GM08714 (cell line): ENCODE data around the gene TNS3.
"Not testable (repeated sequence)": the region's sequence is repeated elsewhere in the genome, so short reads cannot be mapped to it uniquely, and the experiment has no call there.

ENCODE experiments used
- H3K4me3 ChIP-seq: fragments of 200-500 bp; sonication (Bioruptor generic); 2 replicates; pipeline ENCODE4 v1.5.1; 2014; ENCODE audit warnings: mild to moderate bottlenecking, low read length, inconsistent platforms
- ZNF274 ChIP-seq: IDR thresholded peaks from 2 replicates; pipeline ENCODE4 v1.6.1; 2012; ENCODE audit warnings: mild to moderate bottlenecking, low read depth, low read length

The TNS3 gene

DNA sequence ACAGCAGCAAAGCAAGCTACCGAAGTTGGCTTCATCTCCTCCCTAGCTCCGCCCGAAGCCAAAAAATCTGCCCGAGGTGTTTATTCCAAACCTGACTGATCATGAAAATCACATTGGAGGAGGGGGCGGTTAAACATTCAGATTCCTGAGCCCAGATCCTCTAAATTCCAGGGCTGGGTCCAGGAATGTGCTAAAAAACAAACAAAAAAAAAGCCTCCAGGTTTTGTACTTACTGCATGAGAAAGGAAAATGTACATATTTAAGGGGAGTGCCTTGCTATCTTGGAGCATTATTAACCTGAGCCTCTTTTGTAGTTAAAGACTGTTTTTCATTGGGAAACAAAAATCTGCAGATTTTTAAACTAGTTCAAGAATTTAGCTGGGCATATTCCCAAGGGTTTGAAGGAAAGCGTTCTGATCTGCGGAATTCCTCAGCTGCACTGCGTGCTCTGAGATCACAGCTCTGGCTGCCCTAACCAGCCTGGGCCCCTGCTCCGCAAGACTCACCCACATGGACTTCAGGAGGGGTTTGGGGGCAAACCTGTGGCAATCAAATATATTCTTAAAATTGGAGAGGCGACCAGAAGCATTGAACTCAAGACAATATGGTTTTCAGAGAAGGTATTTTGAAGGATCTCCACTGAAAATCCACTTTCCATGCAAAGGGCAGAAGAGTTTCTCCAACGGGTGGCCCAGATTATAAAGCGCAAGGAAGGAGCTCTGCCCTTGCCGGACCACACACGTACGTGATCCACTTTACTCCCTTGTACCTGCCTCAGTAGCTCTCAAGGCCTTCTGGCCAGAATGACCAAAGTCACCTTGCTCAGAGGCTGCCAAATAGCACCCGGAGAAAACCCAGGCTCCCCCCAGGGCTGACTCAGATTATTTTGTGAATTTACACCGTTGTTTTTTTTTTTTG, 10.0 kb upstream of the TNS3 start:
- no peak for TF ChIP-seq ZNF274
- H3K4me3 ChIP-seq, result no peak overlapping the region

DNA sequence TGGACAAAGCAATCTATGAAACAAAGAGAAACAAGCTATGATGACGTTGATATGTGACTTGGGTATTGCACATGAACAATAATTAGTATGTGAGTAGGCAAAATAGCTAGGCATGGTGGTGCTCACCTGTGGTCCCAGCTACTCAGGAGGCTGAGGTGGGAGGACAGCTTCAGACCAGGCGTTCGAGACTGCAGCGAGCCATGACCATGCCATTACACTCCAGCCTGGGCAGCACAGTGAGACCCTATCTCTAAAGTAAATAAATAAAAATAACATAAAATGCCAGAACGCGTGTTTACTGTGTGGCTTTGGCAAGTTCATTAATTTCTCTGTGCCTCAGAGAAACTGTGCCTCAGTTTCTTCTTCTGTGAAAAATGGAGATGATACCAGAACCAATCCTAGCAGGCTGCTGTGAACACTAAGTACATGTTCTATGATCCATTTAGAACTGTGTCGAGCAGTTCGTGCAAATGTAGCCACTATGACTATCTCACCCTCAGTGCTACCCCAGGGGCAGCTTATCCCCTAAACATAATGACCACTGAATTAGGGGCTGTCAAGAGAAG, 9.3 kb upstream of the TNS3 start:
- TF ChIP-seq ZNF274, result no peak
- H3K4me3 ChIP-seq, result no peak overlapping the region

DNA sequence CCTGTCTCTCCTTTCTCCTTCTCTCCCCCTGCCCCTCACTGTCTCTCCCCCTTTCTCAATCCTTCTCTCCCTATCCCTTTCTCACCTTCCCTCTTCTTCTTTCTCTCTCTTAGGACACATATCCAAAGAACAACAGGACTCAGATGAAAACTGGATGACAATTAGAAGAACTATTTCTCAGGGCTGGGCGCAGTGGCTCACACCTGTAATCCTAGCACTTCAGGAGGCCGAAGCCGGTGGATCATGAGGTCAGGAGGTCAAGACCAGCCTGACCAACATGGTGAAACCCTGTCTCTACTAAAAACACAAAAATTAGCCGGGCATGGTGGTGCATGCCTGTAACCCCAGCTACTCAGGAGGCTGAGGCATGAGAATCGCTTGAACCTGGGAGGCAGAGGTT, 8.3 kb upstream of the TNS3 start:
- not testable (repeated sequence) for H3K4me3 ChIP-seq

DNA sequence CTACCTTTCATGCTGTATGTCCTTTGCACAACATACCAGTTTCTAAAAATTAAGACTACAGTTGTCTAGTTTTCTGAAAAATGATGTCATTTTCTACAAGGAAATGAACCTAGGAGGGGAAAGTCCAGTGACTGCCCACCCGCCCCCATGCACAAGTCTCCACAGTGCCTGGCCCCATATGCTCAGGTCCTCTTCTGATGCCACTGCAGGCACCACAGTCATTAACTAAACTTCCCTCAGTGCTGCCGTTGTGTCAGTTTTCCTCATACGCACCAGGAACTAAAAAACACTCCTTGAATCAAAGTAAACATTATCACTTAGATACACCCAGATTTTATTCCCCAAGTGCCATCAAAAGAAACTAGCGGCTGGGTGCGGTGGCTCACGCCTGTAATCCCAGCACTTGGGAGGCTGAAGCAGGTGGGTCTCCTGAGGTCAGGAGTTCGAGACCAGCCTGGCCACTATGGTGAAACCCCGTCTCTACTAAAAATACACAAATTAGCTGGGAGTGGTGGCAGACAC, 6.9 kb upstream of the TNS3 start:
- no peak overlapping the region for H3K4me3 ChIP-seq
- TF ChIP-seq ZNF274, result no peak

DNA sequence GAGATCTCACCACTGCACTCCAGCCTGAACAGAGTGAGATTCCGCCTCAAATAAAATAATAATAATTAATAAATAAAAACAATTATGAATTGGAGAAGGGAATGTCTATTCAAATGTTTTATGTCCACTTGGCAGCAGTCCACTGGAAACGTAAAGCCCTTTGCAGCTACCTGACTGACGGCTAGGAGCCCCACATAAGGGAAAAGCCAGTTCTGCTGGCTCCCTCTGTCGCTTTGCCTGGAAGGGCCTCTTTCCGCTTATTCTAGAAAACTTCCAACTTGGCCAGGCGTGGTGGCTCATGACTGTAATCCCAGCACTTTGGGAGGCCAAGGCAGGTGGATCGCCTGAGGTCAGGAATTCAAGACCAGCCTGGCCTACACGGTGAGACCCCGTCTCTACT, 6.1 kb upstream of the TNS3 start:
- H3K4me3 ChIP-seq, result no peak overlapping the region
- no peak for TF ChIP-seq ZNF274

DNA sequence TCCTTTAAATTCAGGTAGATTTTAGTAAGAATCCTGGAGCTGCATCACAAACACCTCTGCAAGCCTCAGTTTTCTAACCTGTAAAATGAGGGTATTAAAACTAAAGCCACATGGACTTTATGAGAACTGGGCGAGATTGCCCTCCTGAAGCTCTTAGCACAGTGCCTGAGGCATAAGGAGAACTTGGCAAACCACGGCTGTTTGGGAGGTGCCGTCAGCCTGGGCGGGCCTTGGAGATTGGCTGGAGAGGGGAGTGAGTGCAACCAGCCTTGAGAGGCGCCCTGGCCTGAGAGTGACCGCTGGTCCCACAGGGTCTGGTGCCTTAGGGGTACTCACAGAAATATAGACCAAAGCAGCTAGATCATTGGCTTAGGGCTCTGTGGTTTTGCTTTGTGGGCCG, 5.4 kb upstream of the TNS3 start:
- no peak for TF ChIP-seq ZNF274
- no peak overlapping the region for H3K4me3 ChIP-seq

DNA sequence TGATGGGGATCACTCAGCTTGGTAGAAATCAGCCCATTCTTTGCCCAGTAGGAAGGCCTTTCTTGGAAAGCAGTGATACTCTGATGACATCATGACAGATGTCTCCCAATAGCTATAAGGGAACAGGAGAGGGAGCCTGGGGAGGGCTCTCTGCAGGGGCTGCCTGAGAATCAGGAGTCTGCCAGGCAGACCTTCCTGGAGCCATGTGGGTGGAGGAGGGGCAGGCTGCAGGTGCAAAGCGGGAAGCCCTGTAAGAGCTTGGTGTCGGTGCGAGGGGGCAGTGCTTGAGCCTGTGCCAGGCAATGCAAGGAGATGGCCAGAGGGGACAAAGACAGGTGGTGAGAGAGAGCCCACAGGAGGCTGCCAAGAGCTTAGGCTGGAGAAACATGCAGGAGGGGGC, 5.0 kb upstream of the TNS3 start:
- H3K4me3 ChIP-seq, result no peak overlapping the region
- TF ChIP-seq ZNF274, result no peak

DNA sequence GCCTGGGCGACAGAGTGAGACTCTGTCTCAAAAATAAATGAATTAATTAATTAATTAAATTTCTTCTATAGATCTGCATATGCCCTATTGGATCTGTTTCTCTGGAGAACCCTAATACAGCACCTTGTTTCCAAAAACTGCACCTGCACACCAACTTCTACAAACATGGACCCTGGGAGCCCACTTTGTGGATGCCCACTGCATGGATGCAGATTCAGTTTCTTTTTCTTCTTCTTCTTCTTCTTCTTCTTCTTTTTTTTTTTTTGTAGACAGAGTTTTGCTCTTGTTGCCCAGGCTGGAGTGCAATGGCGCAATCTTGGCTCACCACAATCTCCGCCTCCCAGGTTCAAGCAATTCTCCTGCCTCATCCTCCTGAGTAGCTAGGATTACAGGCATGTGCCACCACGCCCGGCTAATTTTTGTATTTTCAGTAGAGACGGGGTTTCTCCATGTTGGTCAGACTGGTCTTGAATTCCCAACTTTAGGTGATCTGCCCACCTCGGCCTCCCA, 4.3 kb upstream of the TNS3 start:
- not testable (repeated sequence) for H3K4me3 ChIP-seq

DNA sequence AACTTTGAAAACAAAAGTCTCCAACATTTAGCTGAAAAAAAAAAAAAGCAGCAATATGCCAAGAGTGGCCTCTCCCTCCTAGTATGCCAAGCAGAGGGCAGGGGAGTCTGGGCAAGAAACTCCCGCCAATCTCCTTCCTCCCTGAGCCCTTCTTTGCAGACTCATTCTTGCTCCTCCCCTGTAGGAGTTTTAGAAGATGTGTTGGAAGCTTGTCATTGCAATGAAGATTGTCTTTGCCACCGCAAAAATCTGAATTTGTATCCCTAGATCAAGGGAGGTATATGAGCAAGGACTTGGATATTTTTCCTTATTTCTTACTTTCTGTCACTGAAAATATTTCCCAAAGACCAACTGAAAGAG, 2.6 kb upstream of the TNS3 start:
- no peak overlapping the region for H3K4me3 ChIP-seq
- TF ChIP-seq ZNF274, result no peak

DNA sequence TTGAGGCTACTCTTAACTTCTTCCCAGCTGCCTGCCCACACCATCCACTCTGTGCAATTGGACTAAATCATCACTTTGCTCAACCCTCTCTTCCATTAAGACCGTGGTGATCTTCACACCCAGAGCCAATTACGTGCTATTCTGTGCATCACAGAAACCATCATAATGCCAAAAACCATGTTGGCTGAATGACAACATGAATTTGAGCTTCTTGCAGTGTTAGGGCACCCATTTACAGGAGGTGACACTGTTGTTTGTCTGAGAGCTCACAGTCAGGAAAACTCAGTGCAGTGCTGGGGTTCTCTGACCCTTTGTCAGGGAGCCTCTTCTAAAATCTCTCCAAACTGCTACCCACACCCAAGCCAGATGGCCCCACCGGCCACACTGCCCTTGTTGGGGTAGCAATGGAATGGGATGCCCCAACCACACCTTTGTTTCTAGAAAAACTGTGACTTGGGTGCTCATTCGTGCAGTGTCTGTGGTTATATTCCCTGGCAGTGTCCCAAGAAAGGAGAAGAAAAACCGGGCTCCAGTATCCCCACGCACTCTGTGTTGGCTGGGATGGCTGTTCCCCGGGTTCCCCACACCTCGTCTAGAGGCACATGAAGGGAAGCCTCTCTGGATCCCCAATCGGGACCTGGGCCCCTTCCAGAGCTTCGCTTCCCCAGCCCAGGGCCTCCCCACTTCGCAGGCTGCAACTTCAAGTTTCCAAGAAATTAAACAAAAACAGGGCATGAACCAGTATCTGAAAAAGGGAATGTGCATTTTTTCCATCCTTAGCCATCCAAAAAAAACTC, 2.0 kb upstream of the TNS3 start:
- TF ChIP-seq ZNF274, result no peak
- H3K4me3 ChIP-seq, result no peak overlapping the region

DNA sequence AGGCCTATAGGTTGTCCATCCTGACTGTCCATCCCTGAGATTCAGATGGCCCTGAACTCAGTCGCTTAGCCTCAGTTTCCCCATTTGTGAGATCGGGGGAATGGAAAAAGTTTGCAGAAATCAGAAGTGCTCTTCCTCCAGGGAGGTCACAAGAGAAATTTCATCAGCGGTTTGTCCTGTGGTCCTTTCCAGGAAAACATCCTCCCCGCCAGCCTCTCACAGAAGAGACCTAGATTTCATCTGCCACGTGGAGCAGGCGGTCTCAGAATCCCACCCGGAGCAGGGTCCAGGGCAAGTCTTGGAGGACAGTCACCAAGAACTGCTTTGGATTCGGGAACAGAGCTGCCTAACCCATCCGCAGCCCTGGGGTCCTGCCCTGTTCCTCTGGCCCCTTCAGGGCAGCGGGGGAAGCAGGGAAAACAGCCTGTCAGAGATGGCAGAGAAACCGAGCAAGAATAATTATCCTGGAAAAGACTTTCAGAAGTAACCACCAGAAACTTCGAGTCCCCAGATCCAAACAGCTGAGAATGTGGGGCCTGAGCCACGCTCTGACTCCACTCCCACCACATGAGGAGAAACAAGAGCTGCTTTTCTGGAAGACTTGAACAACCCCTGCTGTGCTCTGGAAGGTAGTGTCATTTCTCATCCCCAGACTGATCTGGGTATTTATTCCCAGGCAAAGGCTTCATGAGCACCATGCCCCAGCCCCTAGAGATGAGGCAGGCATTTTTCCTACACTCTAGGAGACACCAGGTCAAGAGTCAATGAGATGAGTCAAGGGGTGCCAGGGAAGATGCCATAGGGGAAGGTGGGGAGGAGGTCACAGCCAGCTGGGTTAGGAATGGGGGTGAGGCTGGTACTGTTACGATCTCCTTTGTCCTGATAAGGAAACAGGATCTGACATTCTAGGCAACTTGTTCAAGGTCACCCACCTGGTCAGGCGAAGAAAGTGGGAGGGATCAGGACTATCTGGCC, 1.1 kb upstream of the TNS3 start:
- no peak overlapping the region for H3K4me3 ChIP-seq
- no peak for TF ChIP-seq ZNF274

DNA sequence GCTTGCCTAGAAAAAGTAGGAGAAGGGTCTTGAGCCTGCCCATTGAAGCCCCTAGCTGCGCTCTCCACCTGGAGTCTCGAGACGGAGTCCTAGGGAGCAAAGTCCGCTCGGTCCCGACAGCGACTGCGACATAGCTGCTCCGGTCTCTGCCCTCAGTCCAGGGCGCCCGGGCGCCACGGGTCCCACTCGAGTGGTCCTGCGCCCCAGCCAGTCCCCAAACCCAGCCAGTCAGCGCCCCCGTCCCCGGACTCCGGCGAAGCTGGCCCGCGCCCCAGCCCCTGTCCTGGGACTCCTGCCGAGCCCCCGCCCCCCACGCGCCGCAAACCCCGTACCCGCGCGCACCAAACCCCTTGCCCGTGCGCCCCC, 490 bp downstream of the TNS3 start:
- H3K4me3 ChIP-seq, result no peak overlapping the region
- TF ChIP-seq ZNF274, result no peak

DNA sequence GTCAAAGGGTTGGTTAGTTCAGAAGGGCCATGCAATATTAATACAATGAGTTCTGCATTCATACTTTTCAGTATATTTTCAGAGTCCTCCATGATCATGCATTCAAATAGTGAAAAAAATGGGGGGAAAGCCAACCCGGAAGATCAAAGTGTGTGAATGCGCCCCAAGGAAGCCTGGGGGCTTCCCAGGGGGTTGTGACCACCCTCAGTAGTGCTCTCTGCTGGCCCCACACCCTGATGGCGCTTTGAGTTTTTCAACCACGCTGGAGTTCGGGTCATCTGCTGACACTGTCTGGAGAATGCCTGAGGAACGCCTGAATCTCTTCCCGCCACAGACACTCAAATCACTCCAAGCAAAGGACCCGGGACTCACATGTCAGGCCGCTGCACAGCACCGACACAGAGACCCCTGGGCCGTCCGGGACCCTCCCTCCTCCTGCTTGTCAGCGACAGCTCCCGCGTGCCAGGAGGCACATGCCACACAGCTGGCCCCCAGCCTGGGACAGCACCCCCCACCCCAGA, 1.0 kb downstream of the TNS3 start:
- no peak overlapping the region for H3K4me3 ChIP-seq
- no peak for TF ChIP-seq ZNF274
